ENCODE data around the gene PRSS36.
A peak's percentile ranks its signal among the peaks of the same experiment; 100 is the strongest.
"Not testable (repeated sequence)": the region's sequence is repeated elsewhere in the genome, so short reads cannot be mapped to it uniquely, and the experiment has no call there.

The PRSS36 gene

DNA sequence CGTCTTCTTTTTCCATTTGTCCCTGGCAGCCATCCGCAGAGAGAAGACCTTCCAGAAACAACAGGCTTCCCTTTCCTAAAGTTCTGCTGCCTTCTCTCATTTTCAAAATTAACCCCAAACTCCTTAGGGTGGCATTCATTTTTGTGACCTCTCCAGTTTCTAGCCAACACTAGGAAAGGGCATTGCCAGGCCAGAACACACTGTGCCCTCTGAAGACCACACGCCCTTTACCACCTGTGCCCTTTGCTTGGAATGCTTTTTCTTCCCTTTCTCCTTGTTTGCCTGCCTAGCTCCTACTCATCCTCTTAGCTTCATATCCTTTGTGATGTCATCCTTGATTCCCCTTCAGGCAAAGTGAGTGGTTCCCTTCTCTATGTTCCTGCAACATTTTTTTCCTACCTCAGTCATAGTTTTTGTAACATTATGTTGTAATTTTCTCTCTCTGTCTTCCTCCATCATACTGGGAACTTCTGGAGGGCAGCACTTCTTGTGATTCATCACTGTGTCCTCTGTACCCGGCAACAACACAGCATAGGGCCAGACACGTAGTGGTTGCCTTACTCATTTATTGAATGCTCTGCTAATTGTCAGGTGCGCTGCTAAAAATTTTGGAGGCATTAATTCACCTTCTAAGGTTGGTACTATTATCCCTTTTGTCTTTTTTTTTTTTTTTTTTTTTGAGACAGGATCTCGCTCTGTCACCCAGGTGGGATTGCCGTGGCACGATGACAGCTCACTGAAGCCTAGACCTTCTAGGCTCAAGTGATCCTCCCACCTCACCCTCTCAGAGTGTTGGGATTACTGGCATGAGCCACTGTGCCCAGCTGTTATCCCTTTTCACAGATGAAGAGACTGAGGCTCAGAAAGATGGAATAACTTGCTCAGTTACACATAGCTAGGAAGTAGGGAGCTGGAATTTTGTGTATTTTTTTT lies 31.4 kb downstream of the PRSS36 start:
- no peak for DNase-seq

DNA sequence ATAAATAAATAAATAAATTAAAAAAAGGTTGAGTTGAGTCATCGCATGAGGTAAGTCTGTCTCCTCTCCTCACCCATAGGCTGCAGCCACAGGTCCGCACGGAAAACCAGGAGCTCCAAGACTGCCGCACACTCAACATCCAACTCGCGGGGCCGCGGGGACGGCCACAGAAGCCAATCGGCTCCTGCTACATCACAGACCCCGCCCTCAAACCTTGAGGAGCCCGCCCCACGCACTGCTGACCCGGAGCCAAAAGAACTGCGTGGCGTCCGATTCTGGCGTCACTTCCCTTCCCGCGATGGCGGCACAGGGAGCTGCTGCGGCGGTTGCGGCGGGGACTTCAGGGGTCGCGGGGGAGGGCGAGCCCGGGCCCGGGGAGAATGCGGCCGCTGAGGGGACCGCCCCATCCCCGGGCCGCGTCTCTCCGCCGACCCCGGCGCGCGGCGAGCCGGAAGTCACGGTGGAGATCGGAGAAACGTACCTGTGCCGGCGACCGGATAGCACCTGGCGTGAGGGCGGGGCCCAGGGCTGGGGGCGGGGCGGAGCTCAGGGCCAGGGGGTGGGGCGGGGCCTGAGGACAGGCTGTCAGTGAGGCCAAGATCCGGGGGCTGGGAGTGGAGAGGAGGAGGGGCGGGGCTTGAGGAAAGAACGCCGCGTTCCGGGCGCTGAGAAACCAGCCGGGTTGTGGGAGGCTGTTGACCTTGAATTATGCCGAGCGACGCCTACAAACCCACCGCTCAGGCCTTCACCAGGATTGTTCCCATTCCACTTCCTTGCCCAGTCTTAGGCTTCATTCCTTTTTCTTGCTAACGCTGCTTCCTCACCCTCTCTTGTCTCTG lies 32.3 kb downstream of the PRSS36 start, which contains the start of gene KAT8:
Gene KAT8, plus strand, starts transcription at position 281 of the 839 bp plus-strand sequence. Its CDS starts 18 bp downstream, at position 299.
- peak; percentile 99 for DNase-seq

- DNase-seq: no peak
Observed at GRCh38 chr16:31114468-31114867, 35.4 kb downstream of the PRSS36 start.

DNA sequence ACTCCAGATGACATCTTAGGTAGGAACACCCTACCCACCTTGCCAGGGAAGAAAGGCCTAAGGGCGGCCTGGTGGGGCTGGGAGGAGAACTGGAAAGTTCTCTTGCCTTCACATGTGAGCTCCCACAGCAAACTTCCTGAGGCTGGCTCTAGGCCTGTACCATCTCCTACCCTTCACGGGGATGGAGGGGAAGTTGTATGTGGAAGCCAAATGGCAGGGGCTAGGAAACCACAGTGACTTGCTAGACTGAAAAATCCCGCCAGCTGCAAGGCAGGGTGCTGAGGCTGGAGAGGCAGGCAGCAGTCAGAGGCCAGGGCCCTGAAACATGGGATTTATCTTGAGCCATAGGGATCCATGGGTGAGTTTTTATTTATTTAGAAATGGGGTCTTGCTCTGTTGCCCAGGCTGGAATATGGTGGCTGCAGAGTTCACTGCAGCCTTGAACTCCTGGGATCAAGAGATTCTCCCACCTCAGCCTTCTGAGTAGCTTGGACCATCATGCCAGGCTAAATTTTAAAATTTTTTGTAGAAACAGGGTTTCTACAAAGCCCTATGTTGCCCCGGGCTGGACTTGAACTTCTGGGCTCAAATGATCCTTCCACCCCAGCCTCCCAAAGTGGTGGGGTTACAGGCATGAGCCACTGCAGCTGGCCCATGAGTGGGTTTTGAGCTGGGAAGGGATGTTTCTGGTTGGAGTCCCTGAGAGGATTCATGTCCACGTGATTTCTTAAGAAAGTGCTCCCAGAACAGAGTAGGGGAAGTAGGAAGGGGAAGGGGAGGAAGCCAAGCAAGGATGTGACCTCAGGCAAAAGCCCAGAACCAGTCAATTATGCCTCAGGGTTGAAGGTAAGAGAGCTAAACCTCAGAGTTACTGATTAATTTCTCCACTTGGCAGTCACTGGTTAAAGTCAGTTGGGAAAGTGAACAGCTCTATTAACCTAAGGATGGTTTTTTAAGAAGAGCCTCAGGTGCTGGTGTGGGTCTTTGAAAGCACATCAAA lies 36.4 kb downstream of the PRSS36 start:
- DNase-seq: no peak

GRCh38 chr16:31112711-31113110 lies 37.2 kb downstream of the PRSS36 start:
- DNase-seq: no peak

GRCh38 chr16:31111881-31112466 lies 37.9 kb downstream of the PRSS36 start:
- no peak for DNase-seq

- DNase-seq: no peak
Observed at GRCh38 chr16:31110106-31111034, 39.5 kb downstream of the PRSS36 start.

- DNase-seq: no peak
Observed at GRCh38 chr16:31109622-31110021, 40.2 kb downstream of the PRSS36 start.

DNA sequence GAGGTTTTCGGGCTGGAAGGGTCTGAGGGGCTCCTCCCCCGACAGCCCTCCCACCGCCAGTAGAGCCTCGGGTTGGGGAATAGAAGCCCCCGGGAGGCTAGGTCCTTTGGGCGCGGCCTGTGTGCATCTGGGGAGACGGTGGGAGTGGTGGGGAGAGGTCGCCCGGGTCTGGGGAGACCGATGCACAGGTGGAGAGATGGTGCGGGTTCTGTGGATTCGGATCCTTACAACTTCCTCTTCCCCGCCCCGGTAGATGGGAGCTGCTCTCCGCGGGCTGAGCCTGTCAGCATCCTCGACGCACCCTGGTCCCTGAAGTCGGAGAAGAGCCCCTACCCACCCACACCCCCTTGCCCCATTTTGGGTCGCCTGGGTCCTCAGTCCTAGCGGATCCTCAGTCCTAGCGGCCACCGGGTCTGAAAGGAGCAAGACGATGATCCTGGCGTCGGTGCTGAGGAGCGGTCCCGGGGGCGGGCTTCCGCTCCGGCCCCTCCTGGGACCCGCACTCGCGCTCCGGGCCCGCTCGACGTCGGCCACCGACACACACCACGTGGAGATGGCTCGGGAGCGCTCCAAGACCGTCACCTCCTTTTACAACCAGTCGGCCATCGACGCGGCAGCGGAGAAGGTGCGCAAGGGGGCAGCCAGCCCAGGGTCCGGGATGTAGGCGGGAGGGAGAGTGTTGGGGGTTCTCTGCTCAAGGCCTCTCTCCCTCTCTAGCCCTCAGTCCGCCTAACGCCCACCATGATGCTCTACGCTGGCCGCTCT lies 40.9 kb downstream of the PRSS36 start:
- DNase-seq: no peak

- DNase-seq: peak; percentile 12
Observed at GRCh38 chr16:31108035-31108793, 41.7 kb downstream of the PRSS36 start, which contains the start of gene BCKDK. TSS of gene BCKDK (plus strand) at chr16:31108386. CDS start at chr16:31109224, 838 bp downstream.

DNA sequence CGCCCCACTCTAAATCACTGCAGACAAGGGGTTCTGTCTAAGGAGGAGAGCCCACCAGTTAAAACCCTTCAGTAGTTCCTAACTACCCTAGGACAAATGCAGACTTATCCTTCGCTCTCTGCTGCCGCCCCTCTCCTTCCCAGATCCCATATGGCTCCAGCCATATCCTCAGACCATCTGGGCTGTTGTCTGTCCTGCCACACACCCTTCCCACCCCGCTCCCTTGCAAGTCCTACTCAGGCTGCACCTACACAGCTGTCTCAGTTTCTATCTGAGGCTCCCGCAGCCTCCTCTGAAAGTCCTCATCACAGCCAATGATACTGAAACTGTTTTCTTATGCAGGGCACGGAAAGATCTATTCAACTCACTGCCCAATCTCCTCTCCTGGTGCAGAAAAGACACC lies 42.4 kb downstream of the PRSS36 start:
- no peak for DNase-seq

GRCh38 chr16:31106509-31107464 lies 43.1 kb downstream of the PRSS36 start:
- no peak for DNase-seq

DNA sequence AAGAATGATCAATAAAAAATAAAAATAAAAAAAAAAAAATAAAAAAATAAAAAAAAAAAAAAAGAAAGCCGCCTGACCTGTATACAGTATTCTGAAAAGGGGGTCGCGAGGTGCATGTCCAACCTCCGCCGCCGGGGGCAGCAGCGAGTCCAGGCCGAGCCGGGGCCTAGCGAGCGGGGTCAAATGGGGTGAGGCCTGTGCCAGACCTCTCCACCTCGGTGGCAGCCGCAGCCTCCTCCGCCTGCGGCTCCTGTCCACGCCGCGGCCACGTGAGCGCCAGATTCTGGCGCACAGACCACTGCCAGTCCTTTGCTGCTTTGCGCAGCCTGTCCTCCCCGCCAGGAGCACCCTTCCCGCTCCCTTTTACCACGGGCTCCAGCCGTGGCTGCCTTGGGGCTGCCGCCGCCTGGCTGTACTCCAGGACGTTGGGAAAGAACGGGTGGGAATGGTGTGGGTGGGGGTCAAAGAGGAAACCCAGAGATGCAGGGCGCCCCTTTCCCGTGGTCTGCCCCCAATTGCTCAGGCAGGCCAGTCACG lies 44.1 kb downstream of the PRSS36 start:
- peak; percentile 47 for DNase-seq

GRCh38 chr16:31100876-31101641 lies 48.8 kb downstream of the PRSS36 start:
- not testable (repeated sequence) for DNase-seq

DNA sequence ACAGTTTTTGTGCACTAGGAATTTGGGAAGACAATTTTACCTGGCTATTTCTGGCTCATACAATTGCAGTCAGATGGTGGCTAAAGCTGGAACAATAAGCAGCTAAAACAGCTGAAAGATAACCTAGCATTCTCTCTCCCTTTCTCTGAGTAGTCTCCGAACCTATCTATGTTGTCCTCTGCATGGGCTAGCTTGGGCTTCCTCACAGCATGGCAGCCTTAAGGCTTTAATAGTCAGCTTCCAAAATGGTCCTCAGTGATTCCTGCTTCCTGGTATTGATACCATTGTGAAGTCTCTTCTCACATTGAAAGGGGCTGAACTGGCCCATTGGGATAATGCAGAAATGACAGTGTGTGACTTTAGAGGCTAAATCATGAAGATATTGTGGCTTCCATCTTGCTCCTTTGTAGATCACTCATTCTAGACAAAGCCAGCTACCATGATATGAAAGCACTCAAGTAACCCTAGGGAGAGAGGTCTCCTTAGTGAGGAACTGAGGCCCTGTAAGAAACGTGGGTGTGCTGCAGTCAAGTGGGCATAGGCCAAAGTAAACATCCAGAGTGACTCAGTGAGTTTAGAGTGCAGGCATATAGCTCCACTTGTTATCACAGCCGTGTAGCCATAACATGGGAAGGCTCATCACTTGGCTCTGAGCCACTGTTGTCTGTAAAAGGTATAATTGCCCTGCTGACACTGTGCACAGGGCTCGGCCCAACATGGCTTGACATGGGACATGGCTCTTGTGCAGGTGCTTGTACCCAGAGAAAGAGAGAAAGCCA lies 49.8 kb downstream of the PRSS36 start:
- no peak for DNase-seq
